Measurements from ENCODE around the gene KCNQ1.

The KCNQ1 gene

DNA sequence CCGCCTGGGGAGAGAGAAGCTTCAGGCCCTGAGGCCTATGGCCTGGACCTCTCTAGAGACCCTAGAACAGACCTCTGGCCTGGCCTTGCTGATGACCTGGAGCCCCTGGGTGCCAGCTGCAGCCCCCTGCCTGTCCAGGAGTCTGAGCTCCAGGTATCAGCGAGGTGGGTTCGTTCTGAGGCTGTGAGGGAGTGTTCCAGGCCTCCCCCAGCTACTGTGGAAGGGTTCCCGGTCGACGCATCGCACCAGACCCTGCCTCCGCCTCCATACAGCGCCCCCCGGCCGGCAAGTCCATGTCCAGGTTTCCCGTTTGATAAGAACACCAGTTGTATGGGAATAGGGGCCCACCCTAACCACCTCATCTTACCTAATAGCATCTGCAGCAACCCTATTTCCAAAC, 111.1 kb downstream of the KCNQ1 start:
- no peak overlapping the region for H3K4me3 ChIP-seq (ENCODE audit: low read depth, low read length)
- TF ChIP-seq, protein P1, sequence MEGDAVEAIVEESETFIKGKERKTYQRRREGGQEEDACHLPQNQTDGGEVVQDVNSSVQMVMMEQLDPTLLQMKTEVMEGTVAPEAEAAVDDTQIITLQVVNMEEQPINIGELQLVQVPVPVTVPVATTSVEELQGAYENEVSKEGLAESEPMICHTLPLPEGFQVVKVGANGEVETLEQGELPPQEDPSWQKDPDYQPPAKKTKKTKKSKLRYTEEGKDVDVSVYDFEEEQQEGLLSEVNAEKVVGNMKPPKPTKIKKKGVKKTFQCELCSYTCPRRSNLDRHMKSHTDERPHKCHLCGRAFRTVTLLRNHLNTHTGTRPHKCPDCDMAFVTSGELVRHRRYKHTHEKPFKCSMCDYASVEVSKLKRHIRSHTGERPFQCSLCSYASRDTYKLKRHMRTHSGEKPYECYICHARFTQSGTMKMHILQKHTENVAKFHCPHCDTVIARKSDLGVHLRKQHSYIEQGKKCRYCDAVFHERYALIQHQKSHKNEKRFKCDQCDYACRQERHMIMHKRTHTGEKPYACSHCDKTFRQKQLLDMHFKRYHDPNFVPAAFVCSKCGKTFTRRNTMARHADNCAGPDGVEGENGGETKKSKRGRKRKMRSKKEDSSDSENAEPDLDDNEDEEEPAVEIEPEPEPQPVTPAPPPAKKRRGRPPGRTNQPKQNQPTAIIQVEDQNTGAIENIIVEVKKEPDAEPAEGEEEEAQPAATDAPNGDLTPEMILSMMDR (IDR thresholded peaks at IDR 0.05; ENCODE audit: insufficient read depth, low read depth, low read length, missing control alignments), result no peak
- DNase-seq (ENCODE audit: low read depth), result no peak

DNA sequence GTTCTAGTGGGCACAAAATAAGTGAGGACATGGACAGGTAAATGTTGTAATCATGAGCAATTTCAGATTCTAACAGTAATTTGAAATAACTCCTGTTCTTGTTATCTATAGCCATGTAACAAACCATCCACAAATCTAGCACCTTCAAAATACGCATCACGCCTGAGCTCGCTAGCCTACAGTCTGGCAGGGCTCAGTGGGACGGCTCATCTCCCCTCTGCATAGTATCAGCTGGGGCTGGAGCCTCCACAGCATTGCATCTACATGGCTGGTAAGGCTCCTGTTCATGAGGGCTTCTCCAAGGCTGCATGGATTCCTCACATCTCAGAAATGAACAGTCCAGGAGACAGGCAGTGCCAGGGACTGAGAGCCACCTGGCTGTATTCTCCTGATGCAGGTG, 112.6 kb downstream of the KCNQ1 start:
- TF ChIP-seq, protein P1 (IDR thresholded peaks at IDR 0.05; ENCODE audit: insufficient read depth, low read depth, low read length, missing control alignments), result no peak
- no peak overlapping the region for H3K4me3 ChIP-seq (ENCODE audit: low read depth, low read length)
- no peak for DNase-seq (ENCODE audit: low read depth)

DNA sequence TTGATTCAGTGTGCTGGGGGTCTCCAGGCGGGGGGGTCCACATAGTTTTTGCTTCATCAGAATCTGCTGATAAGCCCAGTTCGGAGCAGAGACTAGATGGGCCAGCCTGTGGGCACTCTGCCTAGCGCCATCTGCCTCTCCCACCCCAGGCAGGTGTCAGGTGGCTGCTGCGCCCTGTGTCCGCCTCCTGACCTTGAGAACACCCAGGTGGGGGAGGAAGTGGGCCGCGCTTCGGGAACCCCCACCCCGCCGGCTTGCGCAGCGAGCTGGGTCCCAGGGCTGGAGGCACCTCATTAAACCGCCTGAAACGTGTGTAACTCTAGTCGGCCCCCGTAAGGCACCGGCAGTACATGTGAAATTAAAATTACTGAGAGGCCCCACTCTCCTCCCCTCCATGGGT, 113.6 kb downstream of the KCNQ1 start:
- TF ChIP-seq, protein P1 (IDR thresholded peaks at IDR 0.05; ENCODE audit: insufficient read depth, low read depth, low read length, missing control alignments), result no peak
- DNase-seq (ENCODE audit: low read depth), result no peak
- no peak overlapping the region for H3K4me3 ChIP-seq (ENCODE audit: low read depth, low read length)

DNA sequence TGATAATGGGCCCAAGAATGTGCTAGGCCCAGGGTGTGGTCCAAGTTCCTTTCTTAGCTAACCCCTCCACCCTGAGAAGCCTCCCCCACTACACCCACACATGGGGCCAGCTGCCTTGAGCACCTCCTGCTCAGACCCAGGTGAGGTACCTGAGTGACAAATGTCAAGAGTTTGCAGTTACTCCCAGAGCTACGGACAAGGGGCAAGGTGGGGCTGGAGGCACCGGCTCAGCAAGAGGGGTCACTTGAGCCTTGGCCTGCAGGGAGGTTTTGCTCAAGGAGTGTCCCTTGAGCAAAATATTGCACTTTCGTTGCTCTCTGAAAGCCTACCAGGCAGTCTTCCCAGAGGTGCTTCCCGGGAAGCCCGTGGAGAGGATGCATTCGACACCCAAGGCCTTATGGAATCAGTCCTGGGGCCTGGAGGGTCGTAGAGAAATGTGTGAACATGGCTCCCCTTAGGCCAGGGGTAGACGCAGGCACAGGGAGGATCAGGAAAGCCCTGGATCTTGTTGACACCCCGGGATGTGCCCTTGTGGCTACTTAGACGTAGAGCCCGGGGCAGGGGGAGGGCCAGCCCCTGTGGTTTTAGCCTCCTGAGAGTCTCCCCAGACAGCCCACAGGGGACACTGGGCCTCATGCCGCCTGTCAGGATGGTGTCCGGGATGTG, 114.2 kb downstream of the KCNQ1 start:
- H3K4me3 ChIP-seq (ENCODE audit: low read depth, low read length), result no peak overlapping the region
- TF ChIP-seq, protein P1 (IDR thresholded peaks at IDR 0.05; ENCODE audit: insufficient read depth, low read depth, low read length, missing control alignments), result no peak
- no peak for DNase-seq (ENCODE audit: low read depth)

DNA sequence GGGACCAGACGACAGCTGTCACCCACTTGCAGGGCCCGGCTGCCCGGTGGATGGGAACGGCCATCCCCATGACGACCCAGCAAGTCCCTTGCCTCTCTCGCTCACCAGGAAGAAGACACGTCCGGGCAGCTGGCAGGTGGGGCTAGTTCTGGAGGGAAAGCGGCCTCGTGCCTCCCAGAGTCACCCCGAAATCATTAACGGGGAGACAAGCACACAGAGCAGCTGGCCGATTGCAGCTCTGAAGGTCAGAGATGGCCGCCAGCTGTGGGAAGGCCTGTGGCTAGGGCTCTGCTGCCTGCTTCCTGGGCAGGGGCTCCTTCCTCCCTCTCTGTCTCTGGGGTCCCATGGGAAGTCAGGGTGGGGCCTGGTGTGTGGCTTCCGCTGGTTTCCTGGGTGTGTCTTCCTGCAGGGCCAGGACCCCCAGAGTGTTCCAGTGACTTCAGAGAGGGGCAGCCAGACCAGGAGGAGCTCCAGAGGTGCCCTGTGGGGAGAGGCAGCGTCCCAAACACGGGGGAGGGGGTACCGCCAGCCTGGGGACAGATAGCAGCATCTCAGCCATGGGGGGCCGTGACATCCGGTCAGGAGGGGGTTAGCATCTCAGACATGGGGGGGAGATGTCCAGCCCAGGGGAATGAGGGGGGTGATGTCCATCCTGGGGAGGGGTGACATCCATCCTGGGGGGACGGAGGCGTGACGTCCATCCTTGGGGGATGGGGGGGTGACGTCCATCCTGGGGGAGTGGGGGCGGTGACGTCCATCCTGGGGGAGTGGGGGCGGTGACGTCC, 114.9 kb downstream of the KCNQ1 start:
- no peak overlapping the region for H3K4me3 ChIP-seq (ENCODE audit: low read depth, low read length)
- TF ChIP-seq, protein P1 (IDR thresholded peaks at IDR 0.05; ENCODE audit: insufficient read depth, low read depth, low read length, missing control alignments), result no peak
- no peak for DNase-seq (ENCODE audit: low read depth)

DNA sequence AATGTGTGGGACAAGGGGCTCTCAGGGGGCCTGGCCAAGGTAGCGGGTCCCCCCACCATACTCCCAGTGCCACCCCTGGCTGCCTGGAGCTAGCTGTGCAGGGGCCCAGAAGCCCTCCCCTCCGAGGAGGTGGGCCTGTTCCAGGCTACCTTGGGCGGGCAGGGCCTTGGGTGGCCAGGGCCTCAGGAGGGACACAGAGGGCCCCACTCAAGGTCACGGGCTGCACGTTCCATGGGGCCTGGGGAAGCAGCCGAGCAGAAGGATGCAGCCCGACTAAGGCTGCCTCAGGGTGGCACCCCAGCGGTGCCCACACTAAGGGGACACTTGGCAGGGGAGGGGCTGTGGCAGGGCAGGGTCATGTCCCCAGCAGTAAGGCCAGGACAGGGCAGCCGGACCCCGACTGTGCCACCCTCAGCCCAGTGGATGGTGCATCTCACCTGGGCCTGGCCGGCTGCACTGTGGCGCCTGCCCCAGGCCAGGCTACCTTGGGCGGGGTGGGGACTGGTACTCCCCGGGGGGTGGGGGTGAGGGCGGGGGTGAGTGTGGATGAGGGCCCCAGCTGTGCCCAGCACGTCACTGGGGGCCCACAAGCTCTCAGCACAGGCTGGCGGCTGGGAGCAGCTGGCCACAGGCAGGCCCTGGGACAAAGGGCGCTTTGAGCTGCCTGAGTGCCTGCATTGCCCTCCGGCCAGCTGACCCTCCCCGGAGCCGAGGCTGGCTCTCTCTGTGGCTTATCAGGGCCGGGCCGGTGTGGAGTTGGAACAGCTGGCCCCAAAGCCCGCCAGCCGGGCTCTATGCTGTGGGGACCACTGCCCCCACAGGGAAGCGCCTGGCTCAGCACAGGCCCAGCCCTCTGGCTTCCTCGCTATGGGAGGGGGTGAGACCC, 117.1 kb downstream of the KCNQ1 start:
- no peak overlapping the region for H3K4me3 ChIP-seq (ENCODE audit: low read depth, low read length)
- no peak for DNase-seq (ENCODE audit: low read depth)
- TF ChIP-seq, protein P1 (IDR thresholded peaks at IDR 0.05; ENCODE audit: insufficient read depth, low read depth, low read length, missing control alignments), result no peak
